GM23338 (cell line): ENCODE measurements around the gene DTD2. TPM values are rescaled to one million over a fixed set of nuclear protein-coding genes. Genes with fewer than 3 reads are reported as not detected.
A peak's percentile ranks its signal among the peaks of the same experiment; 100 is the strongest.

Experiments used
- ATAC-seq: fragments of 200-7000 bp; cut with Tn5 transposase; 3 replicates; pipeline ENCODE4 v1.9.1; 2020
- DNase-seq: peaks from one replicate; pipeline ENCODE4 v3.0.0-alpha.2; 2015; ENCODE audit warnings: low spot score
- H2AFZ ChIP-seq: fragments of 200-600 bp; sonication (generic); 2 replicates; pipeline ENCODE4 v1.8.0; 2016; ENCODE audit warnings: antibody characterized with exemption, mild to moderate bottlenecking, moderate library complexity
- H3F3A ChIP-seq: fragments of 200-600 bp; sonication (generic); replicated peaks from 2 replicates; pipeline ENCODE4 v1.8.0; 2017; ENCODE audit warnings: antibody characterized with exemption, mixed run types, low read depth
- H3K27ac ChIP-seq: fragments of 200-600 bp; sonication (generic); 2 replicates; pipeline ENCODE4 v1.6.1; 2016; ENCODE audit warnings: low read depth
- H3K27me3 ChIP-seq: fragments of 200-600 bp; sonication (generic); 2 replicates; pipeline ENCODE4 v1.8.0; 2016; ENCODE audit warnings: mild to moderate bottlenecking, mixed run types, moderate library complexity; ENCODE audit not compliant: insufficient read depth
- H3K36me3 ChIP-seq: fragments of 200-600 bp; sonication (generic); 2 replicates; pipeline ENCODE4 v1.8.0; 2016; ENCODE audit warnings: mild to moderate bottlenecking; ENCODE audit not compliant: insufficient read depth
- H3K4me1 ChIP-seq: fragments of 200-600 bp; sonication (generic); 2 replicates; pipeline ENCODE4 v1.8.0; 2016; ENCODE audit warnings: mild to moderate bottlenecking, moderate library complexity; ENCODE audit not compliant: insufficient read depth
- H3K4me2 ChIP-seq: fragments of 200-600 bp; sonication (generic); 2 replicates; pipeline ENCODE4 v1.7.1; 2017; ENCODE audit warnings: mixed run types
- H3K4me3 ChIP-seq: fragments of 200-600 bp; sonication (generic); 2 replicates; pipeline ENCODE4 v1.6.1; 2016; ENCODE audit warnings: mixed run types
- H3K79me2 ChIP-seq: fragments of 200-600 bp; sonication (generic); replicated peaks from 2 replicates; pipeline ENCODE4 v1.8.0; 2017; ENCODE audit warnings: mild to moderate bottlenecking; ENCODE audit not compliant: insufficient read depth
- H3K9me2 ChIP-seq: fragments of 200-600 bp; sonication (generic); 2 replicates; pipeline ENCODE4 v1.8.0; 2017; ENCODE audit not compliant: insufficient read depth
- H4K20me1 ChIP-seq: fragments of 200-600 bp; sonication (generic); replicated peaks from 2 replicates; pipeline ENCODE4 v1.8.0; 2017; ENCODE audit warnings: mild to moderate bottlenecking; ENCODE audit not compliant: insufficient read depth
- H3K27ac Mint-ChIP-seq: 2 replicates; pipeline ENCODE4 v1.8.0; 2020; ENCODE audit warnings: inconsistent platforms, mild to moderate bottlenecking, moderate library complexity, mixed read lengths
- H3K27me3 Mint-ChIP-seq: 3 replicates; pipeline ENCODE4 v1.8.0; 2022; ENCODE audit warnings: low read depth, mild to moderate bottlenecking, moderate library complexity, mixed read lengths, inconsistent platforms; ENCODE audit not compliant: insufficient read depth, poor library complexity
- H3K36me3 Mint-ChIP-seq: 3 replicates; pipeline ENCODE4 v1.8.0; 2021; ENCODE audit warnings: low read depth, mild to moderate bottlenecking, inconsistent platforms, moderate library complexity, mixed read lengths
- H3K4me1 Mint-ChIP-seq: 3 replicates; pipeline ENCODE4 v1.8.0; 2020; ENCODE audit warnings: mild to moderate bottlenecking, inconsistent platforms, mixed read lengths
- H3K4me3 Mint-ChIP-seq: 3 replicates; pipeline ENCODE4 v1.8.0; 2021; ENCODE audit warnings: moderate library complexity, mild to moderate bottlenecking, inconsistent platforms, mixed read lengths
- H3K9me3 Mint-ChIP-seq: 3 replicates; pipeline ENCODE4 v1.8.0; 2020; ENCODE audit warnings: moderate library complexity, mild to moderate bottlenecking, inconsistent platforms, mixed read lengths
- CREB1 ChIP-seq: fragments of 250-450 bp; sonication (Bioruptor Pico); IDR thresholded peaks from 2 replicates; pipeline ENCODE4 v1.5.0; 2020; ENCODE audit warnings: low read depth, mild to moderate bottlenecking, moderate library complexity
- EZH2 ChIP-seq: fragments of 200-600 bp; sonication (generic); IDR thresholded peaks from one replicate; pipeline ENCODE4 v1.8.0; 2017; ENCODE audit warnings: antibody characterized with exemption, mild to moderate bottlenecking, low read depth; ENCODE audit not compliant: unreplicated experiment
- EZH2phosphoT487 ChIP-seq: fragments of 200-600 bp; sonication (generic); IDR thresholded peaks from one replicate; pipeline ENCODE4 v1.8.1; 2018; ENCODE audit warnings: antibody characterized with exemption; ENCODE audit not compliant: unreplicated experiment
- JUNB ChIP-seq: IDR thresholded peaks from one replicate; pipeline ENCODE4 v1.6.1; 2016; ENCODE audit warnings: antibody characterized with exemption; ENCODE audit not compliant: unreplicated experiment
- NANOG ChIP-seq: IDR thresholded peaks from 2 replicates; pipeline ENCODE4 v1.6.1; 2016; ENCODE audit warnings: antibody characterized with exemption, borderline replicate concordance
- POLR2AphosphoS5 ChIP-seq: IDR thresholded peaks from 2 replicates; pipeline ENCODE4 v1.6.1; 2016; ENCODE audit warnings: antibody characterized with exemption, low read depth
- STAT1 ChIP-seq: IDR thresholded peaks from one replicate; pipeline ENCODE4 v1.6.1; 2016; ENCODE audit warnings: antibody characterized with exemption; ENCODE audit not compliant: unreplicated experiment
- ZNF114 ChIP-seq: fragments of 250-450 bp; sonication (Bioruptor Pico); IDR thresholded peaks from 2 replicates; pipeline ENCODE4 v1.5.0; 2020; ENCODE audit warnings: mild to moderate bottlenecking, moderate library complexity
- ZNF331 ChIP-seq: fragments of 250-450 bp; sonication (Bioruptor Pico); IDR thresholded peaks from 2 replicates; pipeline ENCODE4 v1.5.0; 2020; ENCODE audit warnings: low read depth, mild to moderate bottlenecking, moderate library complexity
- polyA plus RNA-seq: library from polyadenylated mRNA; unstranded; fragments of >200 nt; fragmentation: Nextera tagmentation; extraction: Ambion mirVana; gene quantifications from 2 replicates; pipeline ENCODE4 v1.2.1, GENCODE V29; 2016
- total RNA-seq: library from RNA; depleted of rRNA; stranded (reverse); fragments of >200 nt; shearing (Covaris generic); gene quantifications from 2 replicates; pipeline ENCODE4 v1.2.3, GENCODE V29; 2014
- TF ChIP-seq, protein P1 (sequence below): IDR thresholded peaks from 2 replicates; pipeline ENCODE4 v1.6.1; 2016; ENCODE audit warnings: antibody characterized with exemption
- TF ChIP-seq, protein P2 (sequence below), 2 experiments: fragments of 200-600 bp in 1 of 2; sonication (generic) in 1 of 2; conservative IDR thresholded peaks; 2 replicates each; pipeline versions ENCODE4 v1.5.1 to v1.6.1; 2016 to 2017; ENCODE audit warnings: antibody characterized with exemption in 2 of 2, low read depth in 2 of 2, mild to moderate bottlenecking in 2 of 2, moderate library complexity in 1 of 2
- TF ChIP-seq, protein P3 (sequence below): fragments of 250-450 bp; sonication (Bioruptor Pico); IDR thresholded peaks from 2 replicates; pipeline ENCODE4 v1.5.0; 2020; ENCODE audit warnings: mild to moderate bottlenecking, moderate library complexity
- TF ChIP-seq, protein P4 (sequence below): IDR thresholded peaks from one replicate; pipeline ENCODE4 v1.6.1; 2018; ENCODE audit warnings: antibody characterized with exemption; ENCODE audit not compliant: unreplicated experiment

Gene DTD2
- total and polyA plus RNA-seq, 2 experiments from 2014 or later = 6.3 to 37.5 TPM

DNA sequence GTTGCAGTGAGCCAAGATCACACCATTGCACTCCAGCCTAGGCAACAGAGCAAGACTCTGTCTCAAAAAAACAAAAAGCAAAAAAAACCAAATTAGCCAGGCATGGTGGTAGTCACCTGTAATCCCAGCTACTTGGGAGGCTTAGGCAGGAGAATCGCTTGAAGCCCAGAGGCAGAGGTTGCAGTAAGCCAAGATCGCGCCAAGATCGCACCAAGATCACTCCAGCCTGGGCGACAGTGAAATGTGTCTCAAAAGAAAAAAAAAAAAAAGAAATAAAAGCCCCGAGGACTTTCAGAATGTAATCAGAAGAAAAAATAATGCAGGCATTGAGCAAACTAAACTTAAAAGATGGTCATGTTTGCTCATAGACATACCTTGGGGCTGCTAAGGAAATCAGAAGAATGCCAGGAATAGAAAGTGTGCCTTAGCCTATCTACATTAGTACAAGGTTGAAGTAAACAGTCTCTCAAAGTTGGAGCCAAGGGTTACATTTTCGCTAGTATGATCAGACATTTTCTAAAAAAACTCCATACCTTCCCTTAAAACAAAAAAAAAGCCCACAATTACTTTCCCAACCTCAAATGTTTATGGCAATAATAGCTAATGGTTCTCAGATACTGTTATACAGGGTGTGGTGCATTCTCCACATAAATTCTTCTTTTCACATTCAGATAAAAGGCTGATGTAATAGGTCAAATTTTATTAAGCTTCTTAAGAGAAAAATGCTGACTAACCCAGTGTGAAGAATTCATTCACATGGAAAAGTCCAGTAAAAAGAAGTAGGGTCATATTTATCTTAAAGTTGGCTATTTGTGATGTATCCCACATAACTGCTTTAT, 15.8 kb downstream of the DTD2 start:
- H3K27ac Mint-ChIP-seq = peak overlapping the region; percentile 70; the same call in 1 of the 2 replicates
- H3K4me1 Mint-ChIP-seq = no peaks in the 10 kb centered on the region
- H3K9me3 Mint-ChIP-seq = peaks cover 18% of the 10 kb centered on the region
- no peak overlapping the region for H2AFZ ChIP-seq
- H3K36me3 Mint-ChIP-seq = peaks cover 26% of the 10 kb centered on the region
- TF ChIP-seq ZNF114 (CRISPR knock-in tag) (no peak), JUNB (no peak), POLR2AphosphoS5 (no peak), STAT1 (no peak), NANOG (no peak), ZNF331 (no peak), CREB1 (CRISPR knock-in tag) (no peak), EZH2 (no peak), EZH2phosphoT487 (no peak)
- TF ChIP-seq, protein P1, sequence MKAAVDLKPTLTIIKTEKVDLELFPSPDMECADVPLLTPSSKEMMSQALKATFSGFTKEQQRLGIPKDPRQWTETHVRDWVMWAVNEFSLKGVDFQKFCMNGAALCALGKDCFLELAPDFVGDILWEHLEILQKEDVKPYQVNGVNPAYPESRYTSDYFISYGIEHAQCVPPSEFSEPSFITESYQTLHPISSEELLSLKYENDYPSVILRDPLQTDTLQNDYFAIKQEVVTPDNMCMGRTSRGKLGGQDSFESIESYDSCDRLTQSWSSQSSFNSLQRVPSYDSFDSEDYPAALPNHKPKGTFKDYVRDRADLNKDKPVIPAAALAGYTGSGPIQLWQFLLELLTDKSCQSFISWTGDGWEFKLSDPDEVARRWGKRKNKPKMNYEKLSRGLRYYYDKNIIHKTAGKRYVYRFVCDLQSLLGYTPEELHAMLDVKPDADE = no peak
- TF ChIP-seq, protein P2, sequence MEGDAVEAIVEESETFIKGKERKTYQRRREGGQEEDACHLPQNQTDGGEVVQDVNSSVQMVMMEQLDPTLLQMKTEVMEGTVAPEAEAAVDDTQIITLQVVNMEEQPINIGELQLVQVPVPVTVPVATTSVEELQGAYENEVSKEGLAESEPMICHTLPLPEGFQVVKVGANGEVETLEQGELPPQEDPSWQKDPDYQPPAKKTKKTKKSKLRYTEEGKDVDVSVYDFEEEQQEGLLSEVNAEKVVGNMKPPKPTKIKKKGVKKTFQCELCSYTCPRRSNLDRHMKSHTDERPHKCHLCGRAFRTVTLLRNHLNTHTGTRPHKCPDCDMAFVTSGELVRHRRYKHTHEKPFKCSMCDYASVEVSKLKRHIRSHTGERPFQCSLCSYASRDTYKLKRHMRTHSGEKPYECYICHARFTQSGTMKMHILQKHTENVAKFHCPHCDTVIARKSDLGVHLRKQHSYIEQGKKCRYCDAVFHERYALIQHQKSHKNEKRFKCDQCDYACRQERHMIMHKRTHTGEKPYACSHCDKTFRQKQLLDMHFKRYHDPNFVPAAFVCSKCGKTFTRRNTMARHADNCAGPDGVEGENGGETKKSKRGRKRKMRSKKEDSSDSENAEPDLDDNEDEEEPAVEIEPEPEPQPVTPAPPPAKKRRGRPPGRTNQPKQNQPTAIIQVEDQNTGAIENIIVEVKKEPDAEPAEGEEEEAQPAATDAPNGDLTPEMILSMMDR (conservative IDR thresholded peaks at IDR 0.05; ENCODE audit: low read depth in 2 of 2) = no peak
- TF ChIP-seq, protein P3, sequence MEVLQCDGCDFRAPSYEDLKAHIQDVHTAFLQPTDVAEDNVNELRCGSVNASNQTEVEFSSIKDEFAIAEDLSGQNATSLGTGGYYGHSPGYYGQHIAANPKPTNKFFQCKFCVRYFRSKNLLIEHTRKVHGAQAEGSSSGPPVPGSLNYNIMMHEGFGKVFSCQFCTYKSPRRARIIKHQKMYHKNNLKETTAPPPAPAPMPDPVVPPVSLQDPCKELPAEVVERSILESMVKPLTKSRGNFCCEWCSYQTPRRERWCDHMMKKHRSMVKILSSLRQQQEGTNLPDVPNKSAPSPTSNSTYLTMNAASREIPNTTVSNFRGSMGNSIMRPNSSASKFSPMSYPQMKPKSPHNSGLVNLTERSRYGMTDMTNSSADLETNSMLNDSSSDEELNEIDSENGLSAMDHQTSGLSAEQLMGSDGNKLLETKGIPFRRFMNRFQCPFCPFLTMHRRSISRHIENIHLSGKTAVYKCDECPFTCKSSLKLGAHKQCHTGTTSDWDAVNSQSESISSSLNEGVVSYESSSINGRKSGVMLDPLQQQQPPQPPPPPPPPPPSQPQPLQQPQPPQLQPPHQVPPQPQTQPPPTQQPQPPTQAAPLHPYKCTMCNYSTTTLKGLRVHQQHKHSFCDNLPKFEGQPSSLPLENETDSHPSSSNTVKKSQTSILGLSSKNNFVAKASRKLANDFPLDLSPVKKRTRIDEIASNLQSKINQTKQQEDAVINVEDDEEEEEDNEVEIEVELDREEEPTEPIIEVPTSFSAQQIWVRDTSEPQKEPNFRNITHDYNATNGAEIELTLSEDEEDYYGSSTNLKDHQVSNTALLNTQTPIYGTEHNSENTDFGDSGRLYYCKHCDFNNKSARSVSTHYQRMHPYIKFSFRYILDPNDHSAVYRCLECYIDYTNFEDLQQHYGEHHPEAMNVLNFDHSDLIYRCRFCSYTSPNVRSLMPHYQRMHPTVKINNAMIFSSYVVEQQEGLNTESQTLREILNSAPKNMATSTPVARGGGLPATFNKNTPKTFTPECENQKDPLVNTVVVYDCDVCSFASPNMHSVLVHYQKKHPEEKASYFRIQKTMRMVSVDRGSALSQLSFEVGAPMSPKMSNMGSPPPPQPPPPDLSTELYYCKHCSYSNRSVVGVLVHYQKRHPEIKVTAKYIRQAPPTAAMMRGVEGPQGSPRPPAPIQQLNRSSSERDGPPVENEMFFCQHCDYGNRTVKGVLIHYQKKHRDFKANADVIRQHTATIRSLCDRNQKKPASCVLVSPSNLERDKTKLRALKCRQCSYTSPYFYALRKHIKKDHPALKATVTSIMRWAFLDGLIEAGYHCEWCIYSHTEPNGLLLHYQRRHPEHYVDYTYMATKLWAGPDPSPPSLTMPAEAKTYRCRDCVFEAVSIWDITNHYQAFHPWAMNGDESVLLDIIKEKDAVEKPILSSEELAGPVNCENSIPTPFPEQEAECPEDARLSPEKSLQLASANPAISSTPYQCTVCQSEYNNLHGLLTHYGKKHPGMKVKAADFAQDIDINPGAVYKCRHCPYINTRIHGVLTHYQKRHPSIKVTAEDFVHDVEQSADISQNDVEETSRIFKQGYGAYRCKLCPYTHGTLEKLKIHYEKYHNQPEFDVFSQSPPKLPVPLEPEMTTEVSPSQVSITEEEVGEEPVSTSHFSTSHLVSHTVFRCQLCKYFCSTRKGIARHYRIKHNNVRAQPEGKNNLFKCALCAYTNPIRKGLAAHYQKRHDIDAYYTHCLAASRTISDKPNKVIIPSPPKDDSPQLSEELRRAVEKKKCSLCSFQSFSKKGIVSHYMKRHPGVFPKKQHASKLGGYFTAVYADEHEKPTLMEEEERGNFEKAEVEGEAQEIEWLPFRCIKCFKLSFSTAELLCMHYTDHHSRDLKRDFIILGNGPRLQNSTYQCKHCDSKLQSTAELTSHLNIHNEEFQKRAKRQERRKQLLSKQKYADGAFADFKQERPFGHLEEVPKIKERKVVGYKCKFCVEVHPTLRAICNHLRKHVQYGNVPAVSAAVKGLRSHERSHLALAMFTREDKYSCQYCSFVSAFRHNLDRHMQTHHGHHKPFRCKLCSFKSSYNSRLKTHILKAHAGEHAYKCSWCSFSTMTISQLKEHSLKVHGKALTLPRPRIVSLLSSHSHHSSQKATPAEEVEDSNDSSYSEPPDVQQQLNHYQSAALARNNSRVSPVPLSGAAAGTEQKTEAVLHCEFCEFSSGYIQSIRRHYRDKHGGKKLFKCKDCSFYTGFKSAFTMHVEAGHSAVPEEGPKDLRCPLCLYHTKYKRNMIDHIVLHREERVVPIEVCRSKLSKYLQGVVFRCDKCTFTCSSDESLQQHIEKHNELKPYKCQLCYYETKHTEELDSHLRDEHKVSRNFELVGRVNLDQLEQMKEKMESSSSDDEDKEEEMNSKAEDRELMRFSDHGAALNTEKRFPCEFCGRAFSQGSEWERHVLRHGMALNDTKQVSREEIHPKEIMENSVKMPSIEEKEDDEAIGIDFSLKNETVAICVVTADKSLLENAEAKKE (CRISPR knock-in tag) = no peak
- TF ChIP-seq, protein P4, sequence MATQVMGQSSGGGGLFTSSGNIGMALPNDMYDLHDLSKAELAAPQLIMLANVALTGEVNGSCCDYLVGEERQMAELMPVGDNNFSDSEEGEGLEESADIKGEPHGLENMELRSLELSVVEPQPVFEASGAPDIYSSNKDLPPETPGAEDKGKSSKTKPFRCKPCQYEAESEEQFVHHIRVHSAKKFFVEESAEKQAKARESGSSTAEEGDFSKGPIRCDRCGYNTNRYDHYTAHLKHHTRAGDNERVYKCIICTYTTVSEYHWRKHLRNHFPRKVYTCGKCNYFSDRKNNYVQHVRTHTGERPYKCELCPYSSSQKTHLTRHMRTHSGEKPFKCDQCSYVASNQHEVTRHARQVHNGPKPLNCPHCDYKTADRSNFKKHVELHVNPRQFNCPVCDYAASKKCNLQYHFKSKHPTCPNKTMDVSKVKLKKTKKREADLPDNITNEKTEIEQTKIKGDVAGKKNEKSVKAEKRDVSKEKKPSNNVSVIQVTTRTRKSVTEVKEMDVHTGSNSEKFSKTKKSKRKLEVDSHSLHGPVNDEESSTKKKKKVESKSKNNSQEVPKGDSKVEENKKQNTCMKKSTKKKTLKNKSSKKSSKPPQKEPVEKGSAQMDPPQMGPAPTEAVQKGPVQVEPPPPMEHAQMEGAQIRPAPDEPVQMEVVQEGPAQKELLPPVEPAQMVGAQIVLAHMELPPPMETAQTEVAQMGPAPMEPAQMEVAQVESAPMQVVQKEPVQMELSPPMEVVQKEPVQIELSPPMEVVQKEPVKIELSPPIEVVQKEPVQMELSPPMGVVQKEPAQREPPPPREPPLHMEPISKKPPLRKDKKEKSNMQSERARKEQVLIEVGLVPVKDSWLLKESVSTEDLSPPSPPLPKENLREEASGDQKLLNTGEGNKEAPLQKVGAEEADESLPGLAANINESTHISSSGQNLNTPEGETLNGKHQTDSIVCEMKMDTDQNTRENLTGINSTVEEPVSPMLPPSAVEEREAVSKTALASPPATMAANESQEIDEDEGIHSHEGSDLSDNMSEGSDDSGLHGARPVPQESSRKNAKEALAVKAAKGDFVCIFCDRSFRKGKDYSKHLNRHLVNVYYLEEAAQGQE = no peak
- no peaks in the 10 kb centered on the region for H3K27me3 Mint-ChIP-seq
- H3K4me1 ChIP-seq = no peaks in the 10 kb centered on the region
- no peak overlapping the region for H3K4me3 Mint-ChIP-seq
- H3K9me2 ChIP-seq = no peaks in the 10 kb centered on the region; the same call in 1 of the 2 replicates
- peaks cover 8% of the 10 kb centered on the region; the same call in 1 of the 2 replicates for H3K36me3 ChIP-seq
- H4K20me1 ChIP-seq = no peaks in the 10 kb centered on the region
- no peak overlapping the region for H3K4me3 ChIP-seq
- H3K79me2 ChIP-seq = no peaks in the 10 kb centered on the region
- DNase-seq = no peak
- no peaks in the 10 kb centered on the region for H3K27me3 ChIP-seq
- no peak overlapping the region for H3K27ac ChIP-seq
- H3K4me2 ChIP-seq = no peak overlapping the region
- no peak for ATAC-seq
- no peaks in the 10 kb centered on the region for H3F3A ChIP-seq
